GM21619 (cell line): ENCODE measurements around the gene KRT2.

Source experiments
- ATAC-seq: cut with Tn5 transposase; IDR thresholded peaks from one replicate; pipeline ENCODE4 v1.9.1; 2021; ENCODE audit not compliant: unreplicated experiment

Gene KRT2

DNA sequence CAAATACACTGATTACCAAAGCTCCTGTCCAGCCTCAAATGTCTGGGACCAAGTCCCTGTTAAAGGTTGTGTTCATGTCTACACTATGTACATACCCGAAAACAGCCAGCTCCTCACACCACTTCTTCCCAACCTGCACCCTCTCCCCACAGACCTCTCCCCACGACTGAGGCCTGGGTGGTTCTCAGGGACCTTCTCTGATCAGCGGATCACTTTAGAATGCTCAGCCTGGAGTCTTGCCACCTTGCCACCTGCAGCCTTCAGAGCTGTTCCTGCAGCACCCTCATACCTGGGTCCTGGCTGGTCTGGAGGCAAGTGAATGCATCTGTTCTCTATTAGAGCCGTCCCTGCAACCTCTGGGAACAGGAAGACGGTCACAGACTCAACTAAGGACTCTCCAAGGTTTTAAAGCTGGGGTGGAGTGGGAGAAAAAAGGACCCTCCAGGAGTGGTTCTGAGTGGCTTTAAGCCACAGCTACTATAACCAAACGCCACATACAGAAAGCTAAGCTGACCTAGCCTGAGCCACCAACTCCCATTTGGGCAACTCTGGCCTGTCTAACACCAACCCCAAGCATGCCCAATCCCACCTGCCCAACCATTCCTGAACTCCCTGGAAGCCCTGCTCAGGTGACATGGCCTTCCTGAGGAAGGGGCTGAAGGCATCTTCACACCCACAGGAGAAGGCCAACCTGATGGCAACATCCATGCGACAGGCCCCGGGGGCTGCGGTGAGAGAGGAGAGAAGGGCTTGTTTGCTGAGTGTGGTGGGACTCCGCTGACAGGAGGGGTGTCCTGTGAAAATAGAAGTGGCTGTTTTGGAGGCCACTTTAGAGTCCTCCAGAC, 8.6 kb downstream of the KRT2 start:
- no peak for ATAC-seq

GRCh38 chr12:52641468-52641867, 10.5 kb downstream of the KRT2 start:
- no peak for ATAC-seq

- no peak for ATAC-seq
Observed at GRCh38 chr12:52637299-52637698, 14.7 kb downstream of the KRT2 start.

DNA sequence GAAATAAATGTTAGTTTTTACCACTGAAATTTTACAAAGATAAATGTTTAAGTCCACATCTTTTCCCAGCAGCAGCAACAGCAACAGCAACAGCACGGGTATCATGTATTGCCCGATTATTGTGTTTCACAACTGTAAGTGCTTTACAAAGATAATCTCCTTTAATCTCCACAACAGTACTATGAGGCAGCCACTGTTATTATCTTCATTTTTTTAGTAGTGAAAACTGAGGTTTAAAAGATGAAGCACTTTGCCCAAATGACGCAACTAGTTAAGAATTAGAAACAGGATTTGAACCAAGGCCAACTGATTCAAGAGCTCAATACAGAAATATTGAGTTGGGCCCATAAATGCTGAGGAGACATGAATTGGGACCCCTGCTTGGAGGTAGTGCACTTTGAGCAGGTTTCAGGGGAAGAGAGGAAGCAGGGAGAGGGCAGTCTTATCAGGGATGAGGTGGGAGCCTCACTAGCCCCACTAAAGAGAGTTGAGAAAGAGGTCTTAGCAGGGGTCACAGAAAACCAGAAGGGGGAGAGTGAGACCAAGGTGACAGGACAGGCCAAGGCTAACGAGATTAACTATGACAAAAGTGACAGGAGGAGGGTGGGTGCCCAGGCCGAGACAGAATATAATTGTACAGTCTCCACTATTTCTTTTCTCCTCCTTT, 15.3 kb downstream of the KRT2 start:
- no peak for ATAC-seq

- no peak for ATAC-seq
Observed at GRCh38 chr12:52636189-52636588, 15.8 kb downstream of the KRT2 start.

GRCh38 chr12:52634266-52635056, 17.6 kb downstream of the KRT2 start:
- ATAC-seq = no peak

GRCh38 chr12:52633383-52633782, 18.6 kb downstream of the KRT2 start:
- ATAC-seq = no peak

GRCh38 chr12:52632656-52633055, 19.4 kb downstream of the KRT2 start:
- ATAC-seq = no peak

GRCh38 chr12:52631676-52632459, 20.1 kb downstream of the KRT2 start:
- ATAC-seq = no peak

- no peak for ATAC-seq
Observed at GRCh38 chr12:52631264-52631663, 20.7 kb downstream of the KRT2 start.

DNA sequence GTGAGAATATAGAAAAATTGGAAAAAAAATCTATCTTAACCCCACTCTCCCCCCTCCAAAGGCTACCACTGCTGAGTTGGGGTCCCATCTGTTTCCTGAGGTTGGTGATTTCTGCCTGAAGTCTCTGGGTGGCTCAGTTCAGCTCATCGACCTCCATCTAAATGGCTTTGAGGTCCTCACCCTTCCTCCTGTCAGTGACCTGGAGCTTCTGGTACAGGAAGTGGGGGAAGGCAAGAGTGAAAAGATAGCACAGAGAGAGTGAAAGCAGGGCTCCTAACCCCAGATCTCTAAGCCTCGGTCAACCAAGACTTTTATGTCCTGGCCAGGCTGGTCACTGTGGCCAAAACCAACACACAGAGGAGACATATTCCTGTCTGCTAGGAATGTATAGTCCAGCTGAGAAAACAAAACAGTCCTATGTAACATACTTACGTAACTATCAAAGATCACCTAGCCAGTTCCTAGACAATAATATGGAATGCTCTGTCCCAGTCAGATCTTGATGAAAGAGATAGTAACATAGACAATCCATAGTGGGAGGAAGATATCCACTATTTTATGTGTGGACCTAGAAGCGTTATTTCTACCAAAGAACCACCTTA, 21.3 kb downstream of the KRT2 start:
- no peak for ATAC-seq

GRCh38 chr12:52630008-52630500, 22.0 kb downstream of the KRT2 start:
- no peak for ATAC-seq

DNA sequence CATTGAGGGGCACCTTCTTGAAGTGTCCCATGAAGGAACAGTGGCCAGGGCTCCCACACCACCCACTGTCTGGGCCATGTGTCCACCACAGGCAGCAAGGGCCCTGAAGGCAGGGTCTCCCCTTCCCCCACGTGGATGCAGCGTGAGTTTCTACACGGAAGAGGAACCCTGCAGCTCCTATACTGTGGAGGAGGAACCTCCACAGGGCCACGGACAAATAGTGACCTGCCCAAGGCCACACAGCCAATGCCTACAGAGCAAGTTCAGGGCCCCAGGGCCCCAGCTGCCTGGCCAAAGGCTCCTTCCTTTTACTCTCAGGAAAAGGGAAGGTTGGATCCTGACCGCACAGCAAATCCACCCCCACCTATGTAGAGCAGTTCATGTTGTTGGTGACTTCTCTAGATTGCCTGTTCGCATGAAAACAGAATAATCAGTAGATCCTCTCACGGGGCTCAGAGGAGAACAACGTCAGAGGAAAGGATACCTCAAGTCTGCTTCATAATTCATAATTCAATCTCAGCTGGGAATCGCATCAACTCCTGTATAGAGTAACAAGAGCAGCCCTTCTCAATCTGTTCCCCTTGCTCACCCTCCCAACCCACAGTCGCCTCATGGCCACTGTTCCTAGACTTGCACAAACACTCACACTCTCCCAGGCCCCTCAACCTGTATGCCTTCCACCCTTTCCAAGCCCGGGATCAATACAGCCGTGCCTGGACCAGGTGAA, 22.6 kb downstream of the KRT2 start:
- no peak for ATAC-seq

DNA sequence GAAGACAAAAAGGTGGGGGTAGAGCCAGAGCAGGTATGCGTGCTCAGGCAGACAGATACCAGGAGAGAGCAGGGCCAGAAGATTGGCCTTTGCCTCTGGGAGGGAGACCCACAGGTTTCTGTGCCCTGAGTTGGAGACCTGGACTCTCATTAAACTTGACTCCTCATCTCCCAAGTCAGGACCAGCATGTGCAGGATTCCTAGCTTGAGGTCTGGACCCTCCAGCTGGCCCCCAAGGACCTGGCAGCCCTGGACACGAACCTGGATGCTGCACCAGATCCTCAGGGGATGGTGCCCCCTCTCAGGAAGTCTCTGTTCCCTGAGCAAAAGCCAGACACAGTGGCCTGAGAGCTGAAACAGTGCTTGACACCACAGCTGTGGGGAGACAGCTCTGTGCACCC, 23.2 kb downstream of the KRT2 start:
- ATAC-seq = no peak

DNA sequence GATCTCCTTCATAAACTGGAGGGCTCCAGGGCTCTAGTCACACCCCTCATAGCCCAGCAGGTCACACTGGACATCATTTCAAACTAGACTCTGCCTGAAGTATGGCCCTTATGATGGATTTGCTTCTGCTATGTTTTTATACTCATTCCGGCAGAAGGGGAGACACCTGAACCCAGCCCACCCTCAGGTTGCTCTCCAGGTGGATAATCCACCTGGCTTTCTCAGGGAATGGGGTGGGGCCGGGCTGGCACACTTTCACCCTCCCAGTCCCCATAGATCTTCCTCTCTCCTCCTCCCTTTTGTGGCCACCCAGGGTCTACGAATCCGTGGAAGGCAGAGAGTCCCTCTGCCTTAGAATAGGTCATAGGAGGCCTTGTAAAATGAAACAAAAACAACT, 23.9 kb downstream of the KRT2 start:
- no peak for ATAC-seq

GRCh38 chr12:52627395-52628110, 24.5 kb downstream of the KRT2 start:
- ATAC-seq = no peak

- no peak for ATAC-seq
Observed at GRCh38 chr12:52622349-52622748, 29.7 kb downstream of the KRT2 start.

- no peak for ATAC-seq
Observed at GRCh38 chr12:52618866-52619265, 33.1 kb downstream of the KRT2 start.

- ATAC-seq = no peak
Observed at GRCh38 chr12:52618216-52618615, 33.8 kb downstream of the KRT2 start, which contains the start of gene KRT73. Gene KRT73 (minus strand): TSS chr12:52618559. CDS start chr12:52618524, 35 bp downstream.
